ENCODE results near the gene TSHZ3. TPM values are rescaled to one million over a fixed set of nuclear protein-coding genes. Genes with fewer than 3 reads are reported as not detected.

Gene TSHZ3
- total and polyA plus RNA-seq, 2 experiments from 2014 or later, result 19.6 to 24.0 TPM

DNA sequence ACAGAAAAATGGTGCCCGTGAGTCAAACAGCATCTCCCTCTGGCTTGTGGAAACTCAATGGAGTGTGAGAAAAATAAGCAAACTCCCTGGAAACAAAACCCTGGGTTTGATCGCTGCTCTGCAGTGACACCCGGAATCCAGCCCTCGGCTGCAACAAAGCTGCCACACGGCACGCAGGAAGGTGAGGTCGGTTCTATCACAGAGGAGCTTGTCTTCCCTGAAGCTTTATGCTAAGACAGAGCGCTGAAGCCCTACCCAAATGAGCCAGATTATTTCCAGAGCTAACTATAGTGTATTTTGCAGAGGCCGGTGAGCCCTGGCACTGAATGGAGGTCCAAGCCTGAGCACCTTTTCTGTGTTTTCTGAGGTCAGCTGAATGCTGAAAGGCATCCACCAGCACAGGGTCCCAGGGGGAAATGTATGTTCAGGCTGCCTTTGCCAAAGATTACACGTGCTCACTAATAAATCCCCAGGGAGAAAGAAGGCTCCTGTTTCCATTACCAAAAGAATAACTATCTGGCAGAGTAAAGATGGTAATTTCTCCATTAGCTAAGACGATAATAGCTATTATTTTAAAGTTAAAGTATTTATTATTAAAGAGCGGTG is 77.8 kb downstream of the TSHZ3 start:
- Histone ChIP-seq H3K9me2 (ENCODE audit: insufficient read depth) (no peaks in the 10 kb centered on the region), H3K79me2 (ENCODE audit: insufficient read depth) (peaks cover 43% of the 10 kb centered on the region), H3K4me2 (ENCODE audit: unreplicated experiment) (no peak overlapping the region), H3K36me3 (ENCODE audit: low read depth) (peaks cover 14% of the 10 kb centered on the region), H3K9ac (no peak overlapping the region), H3K27me3 (replicated peaks; ENCODE audit: insufficient read depth) (no peaks in the 10 kb centered on the region), H3F3A (ENCODE audit: insufficient read depth) (peaks cover 22% of the 10 kb centered on the region), H3K27ac (no peak overlapping the region), H3K9me3 (ENCODE audit: low read depth) (no peaks in the 10 kb centered on the region), H2AFZ (no peak overlapping the region), H4K20me1 (ENCODE audit: insufficient read depth) (peaks cover 4% of the 10 kb centered on the region; the same call in 1 of the 2 replicates), H3K4me3 (no peak overlapping the region), H3K4me1 (ENCODE audit: insufficient read depth) (peaks cover 14% of the 10 kb centered on the region; the same call in 1 of the 2 replicates)
- DNase-seq, result no peak
- in situ Hi-C loops (cut with MboI), result no loop called here
- no peak for TF ChIP-seq EZH2phosphoT487 (IDR thresholded peaks at IDR 0.05; ENCODE audit: insufficient read depth, low read depth)
- TF ChIP-seq EZH2 (IDR thresholded peaks at IDR 0.05; ENCODE audit: insufficient read depth, poor library complexity, severe bottlenecking), result no peak
- 87 to 94% methylated on average over 12 of the region's 12 CpGs for WGBS, 2 experiments (ENCODE audit: low coverage in 1 of 2, low lambda C conversion rate in 2 of 2, missing lambda C conversion rate in 2 of 2)

DNA sequence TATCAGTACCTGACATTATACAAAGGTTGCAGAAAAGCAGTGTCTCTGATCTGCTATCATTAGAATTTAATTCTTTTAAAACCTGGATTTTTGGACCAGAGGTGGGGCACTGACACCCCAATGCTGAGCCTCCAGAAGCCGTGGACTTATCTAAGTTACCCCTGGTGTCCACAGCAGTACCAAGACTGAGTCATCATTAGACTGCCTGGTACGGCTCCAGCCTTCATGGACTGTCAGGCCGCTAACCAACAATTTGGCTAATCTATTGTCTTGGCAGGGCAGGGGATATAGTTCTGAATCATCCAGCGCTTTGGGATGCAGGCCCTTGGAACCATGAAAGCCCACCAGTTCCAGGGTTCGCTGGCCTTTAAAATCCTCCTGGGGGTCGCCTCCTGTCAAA is 78.3 kb downstream of the TSHZ3 start:
- no peak overlapping the region for H3K9ac ChIP-seq
- H3K4me3 ChIP-seq, result no peak overlapping the region
- no peak overlapping the region for H2AFZ ChIP-seq
- H3K9me2 ChIP-seq (ENCODE audit: insufficient read depth), result no peaks in the 10 kb centered on the region
- no peak overlapping the region for H3K4me2 ChIP-seq (ENCODE audit: unreplicated experiment)
- no peak for TF ChIP-seq EZH2 (IDR thresholded peaks at IDR 0.05; ENCODE audit: insufficient read depth, poor library complexity, severe bottlenecking)
- no peak for TF ChIP-seq EZH2phosphoT487 (IDR thresholded peaks at IDR 0.05; ENCODE audit: insufficient read depth, low read depth)
- H3K27me3 ChIP-seq (replicated peaks; ENCODE audit: insufficient read depth), result no peaks in the 10 kb centered on the region
- in situ Hi-C loops (cut with MboI), result no loop called here
- H4K20me1 ChIP-seq (ENCODE audit: insufficient read depth), result no peaks in the 10 kb centered on the region
- H3K79me2 ChIP-seq (ENCODE audit: insufficient read depth), result peaks cover 38% of the 10 kb centered on the region
- peak; percentile 79 for DNase-seq
- H3K4me1 ChIP-seq (ENCODE audit: insufficient read depth), result peaks cover 14% of the 10 kb centered on the region; the same call in 1 of the 2 replicates
- no peaks in the 10 kb centered on the region for H3K9me3 ChIP-seq (ENCODE audit: low read depth)
- H3F3A ChIP-seq (ENCODE audit: insufficient read depth), result peaks cover 22% of the 10 kb centered on the region
- no peak overlapping the region for H3K27ac ChIP-seq
- WGBS, 2 experiments (ENCODE audit: low coverage in 1 of 2, low lambda C conversion rate in 2 of 2, missing lambda C conversion rate in 2 of 2), result 36 to 38% methylated on average over 6 of the region's 6 CpGs
- H3K36me3 ChIP-seq (ENCODE audit: low read depth), result peaks cover 10% of the 10 kb centered on the region; the same call in 1 of the 2 replicates

DNA sequence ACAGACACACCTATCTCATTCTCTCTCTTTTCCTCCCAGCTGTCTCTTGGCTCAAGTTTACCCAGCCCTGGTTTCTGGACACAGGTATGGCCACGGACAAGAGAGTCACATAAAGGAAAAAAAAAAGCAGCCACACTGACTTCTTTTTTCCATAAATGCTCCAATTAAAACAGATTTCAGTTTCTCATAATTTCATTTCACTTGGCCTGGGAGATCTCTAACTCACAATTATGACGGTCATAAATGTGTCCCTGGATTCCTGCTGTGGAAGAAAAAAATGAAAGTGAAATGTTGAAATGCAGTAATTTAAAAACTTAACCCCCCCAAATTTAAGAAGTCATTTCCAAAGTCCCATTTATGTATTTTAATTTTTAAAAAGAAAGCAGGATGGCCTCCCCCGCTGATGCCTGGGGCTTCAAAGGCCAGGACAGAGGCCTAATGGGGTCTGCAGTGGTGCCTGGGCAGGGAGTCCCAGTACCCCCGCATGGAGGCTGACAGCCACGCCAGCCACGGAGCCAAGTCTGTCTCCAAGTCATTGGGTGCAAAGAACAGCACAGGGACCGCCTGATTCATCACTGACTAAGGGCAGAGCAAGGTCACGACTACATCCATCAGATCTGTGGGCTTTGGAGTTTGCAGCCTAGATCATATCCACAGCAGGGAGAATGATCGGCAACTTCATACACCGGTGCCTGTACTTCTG is 79.7 kb downstream of the TSHZ3 start:
- Histone ChIP-seq H3K36me3 (ENCODE audit: low read depth) (peaks cover 4% of the 10 kb centered on the region; the same call in 1 of the 2 replicates), H3K79me2 (ENCODE audit: insufficient read depth) (peaks cover 25% of the 10 kb centered on the region), H3K27ac (no peak overlapping the region), H3K4me1 (ENCODE audit: insufficient read depth) (peaks cover 14% of the 10 kb centered on the region; the same call in 1 of the 2 replicates), H4K20me1 (ENCODE audit: insufficient read depth) (no peaks in the 10 kb centered on the region), H3K9ac (no peak overlapping the region), H3K9me3 (ENCODE audit: low read depth) (no peaks in the 10 kb centered on the region), H3K27me3 (replicated peaks; ENCODE audit: insufficient read depth) (no peaks in the 10 kb centered on the region), H2AFZ (no peak overlapping the region), H3K4me3 (no peak overlapping the region), H3K9me2 (ENCODE audit: insufficient read depth) (no peaks in the 10 kb centered on the region), H3F3A (ENCODE audit: insufficient read depth) (peaks cover 22% of the 10 kb centered on the region), H3K4me2 (ENCODE audit: unreplicated experiment) (no peak overlapping the region)
- TF ChIP-seq EZH2phosphoT487 (IDR thresholded peaks at IDR 0.05; ENCODE audit: insufficient read depth, low read depth), result no peak
- in situ Hi-C loops (cut with MboI), result no loop called here
- DNase-seq, result peak; percentile 46
- 74 to 77% methylated on average over 10 of the region's 10 CpGs for WGBS, 2 experiments (ENCODE audit: low coverage in 1 of 2, low lambda C conversion rate in 2 of 2, missing lambda C conversion rate in 2 of 2)

DNA sequence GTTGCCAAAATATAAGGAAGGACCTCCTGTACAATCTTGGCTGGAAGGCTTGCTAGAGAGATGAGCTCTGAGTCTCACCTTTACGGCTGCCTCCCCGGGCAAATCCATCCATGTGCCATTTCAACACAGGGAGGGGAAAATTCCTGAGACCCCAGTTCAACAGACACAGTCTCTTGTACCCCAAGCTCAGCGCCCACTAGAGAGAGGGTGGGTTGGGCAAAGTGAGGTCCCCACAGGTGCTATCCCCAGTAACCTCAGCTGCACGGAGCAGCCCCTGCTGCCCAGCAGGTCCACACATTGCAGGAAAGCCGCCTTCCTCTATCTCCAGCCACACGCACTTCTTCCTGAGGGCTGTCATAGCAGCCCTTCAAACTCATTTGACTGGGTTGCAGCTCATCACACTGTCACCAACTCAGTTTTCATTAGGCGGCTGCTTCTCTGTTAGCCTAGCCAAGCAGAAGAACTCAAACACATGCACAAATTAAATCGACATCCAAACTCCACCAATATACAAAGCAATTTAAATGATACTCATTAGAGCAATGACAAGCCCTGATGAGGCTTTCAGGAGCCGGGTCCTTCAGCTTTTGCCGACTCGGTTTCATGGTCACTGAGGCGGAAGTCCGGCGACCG is 80.4 kb downstream of the TSHZ3 start:
- H3F3A ChIP-seq (ENCODE audit: insufficient read depth), result peaks cover 22% of the 10 kb centered on the region
- TF ChIP-seq EZH2 (IDR thresholded peaks at IDR 0.05; ENCODE audit: insufficient read depth, poor library complexity, severe bottlenecking), result no peak
- TF ChIP-seq EZH2phosphoT487 (IDR thresholded peaks at IDR 0.05; ENCODE audit: insufficient read depth, low read depth), result no peak
- no peaks in the 10 kb centered on the region for H3K9me2 ChIP-seq (ENCODE audit: insufficient read depth)
- no peaks in the 10 kb centered on the region for H3K9me3 ChIP-seq (ENCODE audit: low read depth)
- H3K9ac ChIP-seq, result no peak overlapping the region
- H4K20me1 ChIP-seq (ENCODE audit: insufficient read depth), result no peaks in the 10 kb centered on the region
- peaks cover 4% of the 10 kb centered on the region; the same call in 1 of the 2 replicates for H3K36me3 ChIP-seq (ENCODE audit: low read depth)
- no peak overlapping the region for H3K4me3 ChIP-seq
- no peak overlapping the region for H3K27ac ChIP-seq
- DNase-seq, result no peak
- no peaks in the 10 kb centered on the region for H3K27me3 ChIP-seq (replicated peaks; ENCODE audit: insufficient read depth)
- no peak overlapping the region for H3K4me2 ChIP-seq (ENCODE audit: unreplicated experiment)
- in situ Hi-C loops (cut with MboI), result no loop called here
- WGBS, 2 experiments (ENCODE audit: low coverage in 1 of 2, low lambda C conversion rate in 2 of 2, missing lambda C conversion rate in 2 of 2), result 86 to 87% methylated on average over 15 of the region's 15 CpGs
- peaks cover 14% of the 10 kb centered on the region; the same call in 1 of the 2 replicates for H3K4me1 ChIP-seq (ENCODE audit: insufficient read depth)
- H3K79me2 ChIP-seq (ENCODE audit: insufficient read depth), result peaks cover 18% of the 10 kb centered on the region; the same call in 1 of the 2 replicates
- H2AFZ ChIP-seq, result no peak overlapping the region

Data from GM23248 (cell line).